Endodermal cell (in vitro differentiated cells): ENCODE results near the gene EBPL. TPM values are rescaled to one million over a fixed set of nuclear protein-coding genes. Genes with fewer than 3 reads are reported as not detected.

Experiments
- DNase-seq: peaks from one replicate; pipeline ENCODE4 v3.0.0-alpha.2; 2017
- H3K27ac ChIP-seq: 2 replicates; pipeline ENCODE4 v1.5.1; 2013; ENCODE audit warnings: mild to moderate bottlenecking, low read depth, low read length, moderate library complexity
- H3K27me3 ChIP-seq: 2 replicates; pipeline ENCODE4 v1.6.1; 2013; ENCODE audit warnings: mild to moderate bottlenecking, low read length, moderate library complexity; ENCODE audit not compliant: insufficient read depth, control insufficient read depth, poor library complexity, severe bottlenecking
- H3K36me3 ChIP-seq: 2 replicates; pipeline ENCODE4 v1.7.0; 2013; ENCODE audit warnings: mild to moderate bottlenecking, low read length, moderate library complexity; ENCODE audit not compliant: control insufficient read depth, insufficient read depth
- H3K4me1 ChIP-seq: one replicate; pipeline ENCODE4 v1.7.0; 2013; ENCODE audit warnings: low read length; ENCODE audit not compliant: control insufficient read depth, insufficient read depth
- H3K4me3 ChIP-seq: 2 replicates; pipeline ENCODE4 v1.5.1; 2013; ENCODE audit warnings: mild to moderate bottlenecking, low read length, moderate library complexity
- H3K9ac ChIP-seq: 2 replicates; pipeline ENCODE4 v1.6.1; 2013; ENCODE audit warnings: mild to moderate bottlenecking, low read length, moderate library complexity; ENCODE audit not compliant: poor library complexity, severe bottlenecking; ENCODE audit errors: extremely low read depth
- H3K9me3 ChIP-seq: 2 replicates; pipeline ENCODE4 v1.6.1; 2013; ENCODE audit warnings: mild to moderate bottlenecking, low read length, moderate library complexity; ENCODE audit not compliant: control insufficient read depth
- H3K27ac Mint-ChIP-seq: 2 replicates; pipeline ENCODE4 v1.8.0; 2020; ENCODE audit warnings: mixed read lengths
- H3K27me3 Mint-ChIP-seq: 2 replicates; pipeline ENCODE4 v1.8.0; 2021; ENCODE audit warnings: mild to moderate bottlenecking, mixed read lengths; ENCODE audit not compliant: insufficient read depth
- H3K36me3 Mint-ChIP-seq: 2 replicates; pipeline ENCODE4 v1.8.0; 2020; ENCODE audit warnings: low read depth, mixed read lengths
- H3K4me1 Mint-ChIP-seq: 2 replicates; pipeline ENCODE4 v1.8.0; 2020; ENCODE audit warnings: mixed read lengths
- H3K4me3 Mint-ChIP-seq: 2 replicates; pipeline ENCODE4 v1.8.0; 2020; ENCODE audit warnings: mild to moderate bottlenecking, moderate library complexity, mixed read lengths
- H3K9me3 Mint-ChIP-seq: 2 replicates; pipeline ENCODE4 v1.8.0; 2020; ENCODE audit warnings: mild to moderate bottlenecking, mixed read lengths
- CTCF ChIP-seq: fragments of 200-600 bp; sonication (generic); conservative IDR thresholded peaks from 2 replicates; pipeline ENCODE4 v1.5.0; 2021; ENCODE audit warnings: antibody characterized with exemption, mild to moderate bottlenecking
- WGBS, 2 experiments: methylation state at CpG; one replicate each; pipeline versions ENCODE4 v1.1.5 to v1.1.7; 2013; ENCODE audit warnings: missing lambda C conversion rate in 2 of 2, mixed read lengths in 1 of 2; ENCODE audit not compliant: insufficient coverage in 1 of 2, insufficient read length in 1 of 2; 5-methylcytosine and 5-hydroxymethylcytosine counted together
- total RNA-seq, 2 donors: library from RNA; stranded (reverse); fragmentation: NEBNext Ultra II Directional in 1 of 2; extraction: Animal tissue kit (Norgen Biotek cat#: 25700) in 1 of 2; gene quantifications; 2 replicates in 1 of 2; 3 replicates in 1 of 2; pipeline ENCODE4 v1.2.1, GENCODE V29; 2021

Gene EBPL
- total RNA-seq, 2 donors from 2014 or later, result 60.2 to 85.2 TPM

- DNase-seq, result no peak
- Histone ChIP-seq H3K4me1 (peaks cover 3% of the 10 kb centered on the region), H3K36me3 (no peaks in the 10 kb centered on the region), H3K27ac (no peak overlapping the region), H3K4me3 (no peak overlapping the region), H3K9ac (no peak overlapping the region), H3K9me3 (no peaks in the 10 kb centered on the region), H3K27me3 (no peaks in the 10 kb centered on the region)
- no peaks in the 10 kb centered on the region for H3K36me3 Mint-ChIP-seq
- no peak for TF ChIP-seq CTCF
- no peak overlapping the region for H3K4me3 Mint-ChIP-seq
- H3K27me3 Mint-ChIP-seq, result no peaks in the 10 kb centered on the region
- H3K9me3 Mint-ChIP-seq, result no peaks in the 10 kb centered on the region
- H3K4me1 Mint-ChIP-seq, result peaks cover 4% of the 10 kb centered on the region
- no peak overlapping the region for H3K27ac Mint-ChIP-seq
- WGBS, 2 experiments, result 91 to 95% methylated on average over 9 to 10 of the region's 11 CpGs
These were observed 68.9 kb downstream of the EBPL start for GRCh38 chr13:49622174-49622946.

- no peak overlapping the region for H3K4me3 Mint-ChIP-seq
- no peaks in the 10 kb centered on the region for H3K36me3 Mint-ChIP-seq
- no peaks in the 10 kb centered on the region for H3K27me3 Mint-ChIP-seq
- Histone ChIP-seq H3K36me3 (no peaks in the 10 kb centered on the region), H3K27me3 (no peaks in the 10 kb centered on the region), H3K27ac (no peak overlapping the region), H3K9ac (no peak overlapping the region), H3K4me3 (no peak overlapping the region), H3K4me1 (peaks cover 3% of the 10 kb centered on the region), H3K9me3 (no peaks in the 10 kb centered on the region)
- H3K4me1 Mint-ChIP-seq, result no peaks in the 10 kb centered on the region
- WGBS, 2 experiments, result 93 to 95% methylated on average over 19 to 22 of the region's 22 CpGs
- DNase-seq, result no peak
- no peak for TF ChIP-seq CTCF
- H3K9me3 Mint-ChIP-seq, result no peaks in the 10 kb centered on the region
- no peak overlapping the region for H3K27ac Mint-ChIP-seq
These were observed 71.1 kb downstream of the EBPL start for GRCh38 chr13:49620170-49620621.

GRCh38 chr13:49616676-49617065 is 74.6 kb downstream of the EBPL start:
- Histone ChIP-seq H3K9me3 (no peaks in the 10 kb centered on the region), H3K4me1 (peaks cover 3% of the 10 kb centered on the region), H3K27ac (no peak overlapping the region), H3K36me3 (no peaks in the 10 kb centered on the region), H3K4me3 (no peak overlapping the region), H3K9ac (no peak overlapping the region), H3K27me3 (no peaks in the 10 kb centered on the region)
- 86 to 100% methylated on average over 1 to 3 of the region's 3 CpGs for WGBS, 2 experiments
- Mint-ChIP-seq H3K9me3 (no peaks in the 10 kb centered on the region), H3K4me1 (no peaks in the 10 kb centered on the region), H3K36me3 (no peaks in the 10 kb centered on the region), H3K27me3 (no peaks in the 10 kb centered on the region), H3K4me3 (no peak overlapping the region), H3K27ac (no peak overlapping the region)
- DNase-seq, result no peak
- TF ChIP-seq CTCF, result no peak
